Caco-2 (cell line): ENCODE measurements around the gene TMPRSS4. TPM values are rescaled to one million over a fixed set of nuclear protein-coding genes. Genes with fewer than 3 reads are reported as not detected.

Experiments used
- BruUV-seq: library from RNA; stranded (reverse); fragments of 400-500 nt; replicated peaks from 2 replicates; lab custom pipeline; 2021; lab: Mats Ljungman, UMichigan
- CTCF ChIA-PET: fragments of 300-600 bp; sonication (Branson Sonifier 250); formaldehyde crosslinking; loops from one replicate; lab custom pipeline; 2022; ENCODE audit warnings: antibody characterized with exemption; lab: Charles Lee
- POLR2A ChIA-PET: fragments of 300-600 bp; sonication (Branson Sonifier 250); formaldehyde crosslinking; loops from one replicate; lab custom pipeline; 2022; ENCODE audit warnings: antibody characterized with exemption; lab: Charles Lee
- DNase-seq, 2 experiments: peaks; one replicate each; pipeline versions ENCODE4 v3.0.0 to v3.0.0-alpha.2; 2020 to 2022
- H3K27me3 ChIP-seq: replicated peaks from 2 replicates; pipeline ENCODE4 v1.6.0; 2011; ENCODE audit warnings: low read length; ENCODE audit not compliant: control insufficient read depth, insufficient read depth
- H3K36me3 ChIP-seq: 2 replicates; pipeline ENCODE4 v1.5.1; 2011; ENCODE audit warnings: low read length; ENCODE audit not compliant: control insufficient read depth, insufficient read depth
- H3K4me1 ChIP-seq: fragments of 250-450 bp; sonication (Bioruptor Pico); 2 replicates; pipeline ENCODE4 v1.5.1; 2020; ENCODE audit warnings: mild to moderate bottlenecking
- H3K4me3 ChIP-seq: 2 replicates; pipeline ENCODE4 v1.5.1; 2011; ENCODE audit warnings: low read depth, mild to moderate bottlenecking, control low read depth, low read length
- H3K9me3 ChIP-seq: fragments of 250-450 bp; sonication (Bioruptor Pico); 2 replicates; pipeline ENCODE4 v1.5.1; 2020; ENCODE audit warnings: mild to moderate bottlenecking, moderate library complexity
- H3K27ac Mint-ChIP-seq: one replicate; pipeline ENCODE4 v1.8.0; 2022; ENCODE audit warnings: mixed read lengths; ENCODE audit not compliant: unreplicated experiment
- H3K27me3 Mint-ChIP-seq: one replicate; pipeline ENCODE4 v1.8.0; 2022; ENCODE audit warnings: mixed read lengths; ENCODE audit not compliant: insufficient read depth, unreplicated experiment
- H3K36me3 Mint-ChIP-seq: one replicate; pipeline ENCODE4 v1.8.0; 2022; ENCODE audit warnings: mild to moderate bottlenecking, mixed read lengths; ENCODE audit not compliant: insufficient read depth, unreplicated experiment
- H3K4me1 Mint-ChIP-seq: one replicate; pipeline ENCODE4 v1.8.0; 2022; ENCODE audit warnings: low read depth, mixed read lengths; ENCODE audit not compliant: unreplicated experiment
- H3K4me3 Mint-ChIP-seq: one replicate; pipeline ENCODE4 v1.8.0; 2022; ENCODE audit warnings: mild to moderate bottlenecking, moderate library complexity, mixed read lengths; ENCODE audit not compliant: unreplicated experiment
- H3K9me3 Mint-ChIP-seq: one replicate; pipeline ENCODE4 v1.8.0; 2022; ENCODE audit warnings: mixed read lengths; ENCODE audit not compliant: unreplicated experiment
- CTCF ChIP-seq, 2 experiments: fragments of 200-600 bp in 1 of 2; IDR thresholded peaks; 1 replicate in 1 of 2; 2 replicates in 1 of 2; pipeline versions ENCODE4 v1.5.1 to v1.8.0; 2011 to 2022; ENCODE audit warnings: antibody characterized with exemption in 1 of 2, control low read depth in 1 of 2, inconsistent platforms in 1 of 2, low read depth in 1 of 2, low read length in 1 of 2, mild to moderate bottlenecking in 1 of 2, moderate library complexity in 1 of 2; ENCODE audit not compliant: insufficient read depth in 1 of 2, severe bottlenecking in 1 of 2, unreplicated experiment in 1 of 2
- intact Hi-C: fragments of 100-400 bp; cut with micrococcal nuclease; formaldehyde crosslinking; loops from one replicate; pipeline ENCODE4 v1.10.0; 2022; ENCODE audit not compliant: unreplicated experiment
- total RNA-seq: library from RNA; stranded (reverse); gene quantifications from 2 replicates; pipeline ENCODE4 v1.2.3, GENCODE V29; 2022

TMPRSS4 gene
- total RNA-seq, 1 experiment from 2014 or later = 86.4 TPM

GRCh38 chr11:118045191-118045590 is 31.7 kb upstream of the TMPRSS4 start:
- Histone ChIP-seq H3K36me3 (no peaks in the 10 kb centered on the region), H3K4me1 (no peaks in the 10 kb centered on the region), H3K27me3 (no peaks in the 10 kb centered on the region), H3K4me3 (no peak overlapping the region), H3K9me3 (no peaks in the 10 kb centered on the region)
- no peak overlapping the region for H3K27ac Mint-ChIP-seq
- BruUV-seq = no TSS peak
- H3K36me3 Mint-ChIP-seq = no peaks in the 10 kb centered on the region
- intact Hi-C loops = no loop called here
- H3K4me3 Mint-ChIP-seq = no peak overlapping the region
- H3K27me3 Mint-ChIP-seq = peaks cover 25% of the 10 kb centered on the region
- POLR2A ChIA-PET = no interaction called here
- CTCF ChIA-PET = interaction anchor here (0.5 to 0.7 kb wide), 4 partner anchors 32 to 227 kb away, joined by 3 to 4 read pairs (median 4); no protein-coding TSS in a partner anchor
- H3K4me1 Mint-ChIP-seq = no peaks in the 10 kb centered on the region
- no peaks in the 10 kb centered on the region for H3K9me3 Mint-ChIP-seq
- TF ChIP-seq CTCF (IDR thresholded peaks at IDR 0.05; ENCODE audit: insufficient read depth in 1 of 2, low read depth in 1 of 2, low read length in 1 of 2, severe bottlenecking in 1 of 2, unreplicated experiment in 1 of 2) = no peak
- DNase-seq = no peak

- no peak overlapping the region for H3K27ac Mint-ChIP-seq
- BruUV-seq = no TSS peak
These were observed 30.6 kb upstream of the TMPRSS4 start for GRCh38 chr11:118046051-118046963.

More at GRCh38 chr11:118046051-118046963, 30.6 kb upstream of the TMPRSS4 start:
- ChIA-PET POLR2A (interaction anchor here (0.6 kb wide), 1 partner anchor 74 kb away, joined by 12 read pairs; no protein-coding TSS in a partner anchor), CTCF (interaction anchor here (1.0 kb wide), 1 partner anchor 100 kb away, joined by 3 read pairs; no protein-coding TSS in a partner anchor)
- Histone ChIP-seq H3K9me3 (no peaks in the 10 kb centered on the region), H3K27me3 (no peaks in the 10 kb centered on the region), H3K4me3 (no peak overlapping the region), H3K4me1 (no peaks in the 10 kb centered on the region), H3K36me3 (no peaks in the 10 kb centered on the region)
- DNase-seq = no peak
- peaks cover 25% of the 10 kb centered on the region for H3K27me3 Mint-ChIP-seq
- no peak overlapping the region for H3K4me3 Mint-ChIP-seq
- no peak for TF ChIP-seq CTCF (IDR thresholded peaks at IDR 0.05; ENCODE audit: insufficient read depth in 1 of 2, low read depth in 1 of 2, low read length in 1 of 2, severe bottlenecking in 1 of 2, unreplicated experiment in 1 of 2)
- no peaks in the 10 kb centered on the region for H3K36me3 Mint-ChIP-seq
- no peaks in the 10 kb centered on the region for H3K4me1 Mint-ChIP-seq
- intact Hi-C loops = no loop called here
- no peaks in the 10 kb centered on the region for H3K9me3 Mint-ChIP-seq
